ENCODE results near the gene ELF3.
"Not testable (repeated sequence)": the region's sequence is repeated elsewhere in the genome, so short reads cannot be mapped to it uniquely, and the experiment has no call there.

ELF3 gene

DNA sequence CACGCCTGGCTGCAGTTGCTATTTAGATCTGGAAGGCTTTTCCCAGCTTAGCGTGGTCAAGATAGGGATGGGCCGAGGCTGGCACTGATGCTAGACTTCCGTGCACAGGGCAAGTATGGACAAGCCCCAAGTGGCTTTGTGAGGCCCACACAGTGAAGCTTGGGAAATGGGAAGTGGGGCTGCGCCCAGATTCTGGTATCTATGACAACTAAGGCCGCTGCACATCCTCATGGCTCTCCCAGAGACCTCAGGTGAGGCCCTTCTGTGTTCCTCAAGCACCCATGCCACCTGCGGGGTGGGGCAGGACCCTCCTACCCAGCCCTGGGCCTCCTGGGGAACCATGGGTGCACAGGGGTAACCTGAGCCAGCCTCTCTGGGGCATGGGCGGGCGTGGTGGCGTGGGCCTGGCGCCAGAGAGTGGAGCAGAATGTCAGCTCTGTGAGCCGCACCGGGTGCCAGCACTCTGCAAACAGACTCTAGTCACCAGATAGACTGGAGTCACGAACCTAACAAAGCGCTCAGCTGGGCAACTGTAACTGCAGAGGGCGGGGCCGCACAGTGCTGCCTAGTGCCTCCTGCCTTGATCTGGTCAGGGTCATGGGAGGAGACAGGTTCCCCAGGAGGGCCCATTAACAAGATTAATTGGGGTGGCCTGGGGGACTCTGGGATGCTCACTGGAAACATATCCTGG lies 46.4 kb downstream of the ELF3 start:
- Histone ChIP-seq H2AFZ (ENCODE audit: low read depth, low read length) (no peak overlapping the region), H3K9me3 (ENCODE audit: low read length) (no peaks in the 10 kb centered on the region), H3K27me3 (ENCODE audit: insufficient read depth, low read length) (peaks cover 4% of the 10 kb centered on the region), H3K4me3 (ENCODE audit: low read length) (no peak overlapping the region), H3K4me1 (ENCODE audit: insufficient read depth, low read length) (no peaks in the 10 kb centered on the region), H3K36me3 (ENCODE audit: insufficient read depth, low read length) (no peaks in the 10 kb centered on the region)

DNA sequence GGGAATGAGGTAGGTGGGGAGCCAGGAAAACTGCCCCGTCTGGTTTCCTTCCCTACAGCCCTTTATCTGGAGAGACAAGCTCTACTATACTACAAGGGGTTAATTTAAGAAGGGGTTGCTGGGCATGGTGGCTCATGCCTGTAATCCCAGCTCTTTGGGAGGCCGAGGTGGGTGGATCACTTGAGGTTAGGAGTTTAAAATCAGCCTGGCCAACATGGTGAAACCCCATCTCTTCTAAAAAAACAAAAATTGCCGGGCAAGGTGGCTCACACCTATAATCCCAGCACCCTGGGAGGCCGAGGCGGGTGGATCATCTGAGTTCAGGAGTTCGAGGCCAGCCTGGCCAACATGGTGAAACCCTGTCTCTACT lies 46.9 kb downstream of the ELF3 start:
- not testable (repeated sequence) for H2AFZ ChIP-seq (ENCODE audit: low read depth, low read length); H3K4me1 ChIP-seq (ENCODE audit: insufficient read depth, low read length); H3K4me3 ChIP-seq (ENCODE audit: low read length); H3K36me3 ChIP-seq (ENCODE audit: insufficient read depth, low read length); H3K27me3 ChIP-seq (ENCODE audit: insufficient read depth, low read length); H3K9me3 ChIP-seq (ENCODE audit: low read length)

DNA sequence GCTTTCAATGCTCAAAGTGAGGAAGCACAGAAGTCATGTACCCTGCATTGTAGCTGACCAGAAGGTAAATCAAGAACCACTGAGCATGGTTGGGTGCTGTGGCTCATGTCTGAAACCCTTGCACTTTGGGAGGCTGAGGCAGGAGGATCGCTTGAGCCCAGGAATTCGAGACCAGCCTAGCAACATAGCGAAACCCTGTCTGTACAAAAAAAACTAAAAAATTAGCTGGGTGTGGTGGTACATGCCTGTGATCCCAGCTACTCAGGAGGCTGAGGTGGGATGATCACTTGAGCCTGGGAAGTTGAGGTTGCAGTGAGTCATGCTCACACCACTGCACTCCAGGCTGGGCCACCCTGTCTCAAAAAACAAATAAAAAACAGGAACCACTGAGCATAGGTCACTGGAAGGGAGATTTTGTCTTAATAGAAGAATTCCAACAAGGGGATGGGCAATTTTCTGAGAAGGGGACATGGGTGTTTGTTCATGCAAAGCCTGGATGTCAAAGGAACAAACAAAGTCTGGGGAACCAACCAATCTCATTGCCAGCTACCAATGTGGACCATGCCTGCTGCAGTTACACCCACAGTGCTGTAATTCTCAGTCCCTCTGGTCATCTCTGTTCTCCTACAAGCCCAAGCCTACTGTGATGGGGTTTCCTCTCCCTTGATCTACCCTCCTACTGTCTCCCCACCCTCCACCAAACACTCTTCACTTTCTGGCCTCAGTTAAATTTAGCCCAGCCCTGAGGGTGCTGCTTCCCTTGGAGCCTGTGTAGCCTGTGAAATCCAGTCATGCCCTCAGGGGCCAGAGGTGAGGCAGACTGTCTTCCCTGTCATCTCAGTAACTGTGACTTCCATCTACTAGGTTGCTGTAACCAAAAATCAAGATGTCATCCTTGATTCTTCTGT lies 47.9 kb downstream of the ELF3 start:
- H3K36me3 ChIP-seq (ENCODE audit: insufficient read depth, low read length): no peaks in the 10 kb centered on the region
- peaks cover 4% of the 10 kb centered on the region for H3K27me3 ChIP-seq (ENCODE audit: insufficient read depth, low read length)
- no peak overlapping the region for H3K4me3 ChIP-seq (ENCODE audit: low read length)
- no peak overlapping the region for H2AFZ ChIP-seq (ENCODE audit: low read depth, low read length)
- no peaks in the 10 kb centered on the region for H3K9me3 ChIP-seq (ENCODE audit: low read length)
- no peaks in the 10 kb centered on the region for H3K4me1 ChIP-seq (ENCODE audit: insufficient read depth, low read length)

DNA sequence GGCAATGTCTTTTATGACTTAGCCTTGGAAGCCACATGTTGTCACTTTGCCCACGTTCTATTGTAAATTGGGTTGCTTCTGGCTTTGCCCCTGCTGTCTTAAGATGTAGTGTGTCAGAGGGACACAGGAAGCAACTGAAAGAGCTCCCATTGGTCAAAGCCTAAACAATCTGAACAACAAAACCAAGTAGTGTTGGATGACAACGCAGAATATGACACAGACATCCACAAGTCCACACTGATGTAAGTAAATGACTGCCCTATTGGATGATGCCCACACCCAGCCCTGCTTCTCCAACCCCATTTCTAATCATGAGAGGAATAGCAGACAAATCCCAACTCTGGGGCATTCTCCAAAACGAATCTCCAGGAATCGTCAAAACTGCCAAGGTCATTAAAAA lies 50.7 kb downstream of the ELF3 start:
- Histone ChIP-seq H3K4me1 (ENCODE audit: insufficient read depth, low read length) (no peaks in the 10 kb centered on the region), H3K27me3 (ENCODE audit: insufficient read depth, low read length) (peaks cover 4% of the 10 kb centered on the region), H2AFZ (ENCODE audit: low read depth, low read length) (no peak overlapping the region), H3K36me3 (ENCODE audit: insufficient read depth, low read length) (no peaks in the 10 kb centered on the region), H3K9me3 (ENCODE audit: low read length) (no peaks in the 10 kb centered on the region), H3K4me3 (ENCODE audit: low read length) (no peak overlapping the region)

DNA sequence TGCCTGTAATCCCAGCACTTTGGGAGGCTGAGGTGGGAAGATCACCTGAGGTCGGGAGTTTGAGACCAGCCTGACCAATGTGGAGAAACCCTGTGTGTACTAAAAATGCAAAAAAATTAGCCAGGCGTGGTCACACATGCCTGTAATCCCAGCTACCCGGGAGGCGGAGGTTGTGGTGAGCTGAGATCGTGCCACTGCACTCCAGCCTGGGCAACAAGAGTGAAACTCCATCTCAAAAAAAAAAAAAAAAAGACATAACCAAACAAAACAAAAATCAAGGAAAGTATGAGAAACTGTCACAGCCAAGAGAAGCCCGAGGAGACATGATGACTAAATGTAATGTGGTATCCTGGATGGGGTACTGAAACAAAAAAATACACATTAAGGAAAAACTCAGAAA lies 51.4 kb downstream of the ELF3 start:
- H3K4me1 ChIP-seq (ENCODE audit: insufficient read depth, low read length); H3K36me3 ChIP-seq (ENCODE audit: insufficient read depth, low read length); H2AFZ ChIP-seq (ENCODE audit: low read depth, low read length); H3K27me3 ChIP-seq (ENCODE audit: insufficient read depth, low read length); H3K4me3 ChIP-seq (ENCODE audit: low read length); H3K9me3 ChIP-seq (ENCODE audit: low read length): not testable (repeated sequence)

DNA sequence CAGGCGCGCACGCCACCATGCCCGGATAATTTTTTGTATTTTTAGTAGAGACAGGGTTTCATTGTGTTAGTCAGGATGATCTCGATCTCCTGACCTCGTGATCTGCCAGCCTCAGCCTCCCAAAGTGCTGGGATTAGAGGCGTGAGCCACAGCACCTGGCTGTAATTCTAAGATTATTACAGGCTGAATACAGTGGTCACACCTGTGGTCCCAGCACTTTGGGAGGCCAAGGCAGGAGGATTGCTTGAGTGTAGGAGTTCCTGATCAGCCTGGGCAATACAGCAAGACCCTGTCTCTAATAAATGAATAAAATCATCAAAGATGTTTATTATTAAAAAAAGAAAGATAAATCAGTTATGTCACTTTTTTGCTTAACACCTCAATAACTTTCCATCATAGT lies 52.2 kb downstream of the ELF3 start:
- not testable (repeated sequence) for H3K9me3 ChIP-seq (ENCODE audit: low read length); H3K4me3 ChIP-seq (ENCODE audit: low read length); H2AFZ ChIP-seq (ENCODE audit: low read depth, low read length); H3K4me1 ChIP-seq (ENCODE audit: insufficient read depth, low read length); H3K27me3 ChIP-seq (ENCODE audit: insufficient read depth, low read length); H3K36me3 ChIP-seq (ENCODE audit: insufficient read depth, low read length)

DNA sequence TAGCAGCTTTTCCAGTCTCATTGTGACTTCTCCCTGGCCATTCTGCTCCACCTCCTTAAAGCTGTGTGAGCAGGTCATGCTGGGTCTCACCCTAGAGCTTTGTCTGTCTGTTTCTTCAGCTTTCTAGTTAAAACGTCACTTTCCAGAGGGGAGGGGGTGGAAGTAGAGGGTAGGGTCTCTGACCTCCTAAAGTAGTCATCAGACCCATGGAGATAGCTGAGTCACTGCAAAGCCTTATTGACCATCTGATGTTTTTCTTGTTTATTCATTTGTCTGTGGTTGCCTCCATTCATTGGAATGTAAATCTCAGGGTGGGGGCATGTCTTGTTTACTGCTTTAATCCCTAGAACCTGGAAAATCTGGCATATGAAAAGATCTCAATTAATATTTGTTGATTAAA lies 52.7 kb downstream of the ELF3 start:
- H3K36me3 ChIP-seq (ENCODE audit: insufficient read depth, low read length): no peaks in the 10 kb centered on the region
- no peaks in the 10 kb centered on the region for H3K4me1 ChIP-seq (ENCODE audit: insufficient read depth, low read length)
- no peak overlapping the region for H2AFZ ChIP-seq (ENCODE audit: low read depth, low read length)
- H3K9me3 ChIP-seq (ENCODE audit: low read length): no peaks in the 10 kb centered on the region
- no peak overlapping the region for H3K4me3 ChIP-seq (ENCODE audit: low read length)
- peaks cover 4% of the 10 kb centered on the region for H3K27me3 ChIP-seq (ENCODE audit: insufficient read depth, low read length)

DNA sequence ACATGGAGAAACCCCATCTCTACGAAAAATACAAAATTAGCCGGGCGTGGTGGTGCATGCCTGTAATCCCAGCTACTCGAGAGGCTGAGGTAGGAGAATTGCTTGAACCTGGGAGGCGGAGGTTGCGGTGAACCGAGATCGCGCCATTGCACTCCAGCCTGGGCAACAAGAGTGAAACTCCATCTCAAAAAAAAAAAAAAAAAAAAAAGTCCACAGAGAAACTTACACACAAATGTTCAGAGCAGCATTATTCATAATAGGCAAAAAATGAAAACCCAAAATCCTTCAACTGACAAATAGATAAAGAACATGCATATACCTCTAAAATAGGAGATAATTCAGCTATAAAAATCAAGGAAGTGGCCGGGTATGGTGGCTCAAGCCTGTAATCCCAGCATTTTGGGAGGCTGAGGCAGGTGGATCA lies 54.5 kb downstream of the ELF3 start:
- not testable (repeated sequence) for H3K4me1 ChIP-seq (ENCODE audit: insufficient read depth, low read length); H3K36me3 ChIP-seq (ENCODE audit: insufficient read depth, low read length); H3K27me3 ChIP-seq (ENCODE audit: insufficient read depth, low read length); H2AFZ ChIP-seq (ENCODE audit: low read depth, low read length); H3K4me3 ChIP-seq (ENCODE audit: low read length); H3K9me3 ChIP-seq (ENCODE audit: low read length)
